GM12891 (cell line): ENCODE results near the gene OPN1SW.

Source experiments
- POLR2AphosphoS5 ChIP-seq: IDR thresholded peaks from 2 replicates; pipeline ENCODE4 v1.6.1; 2011; ENCODE audit warnings: low read depth, low read length, control low read depth
- TAF1 ChIP-seq: IDR thresholded peaks from 2 replicates; pipeline ENCODE4 v1.6.1; 2011; ENCODE audit warnings: low read depth, low read length, control low read depth

DNA sequence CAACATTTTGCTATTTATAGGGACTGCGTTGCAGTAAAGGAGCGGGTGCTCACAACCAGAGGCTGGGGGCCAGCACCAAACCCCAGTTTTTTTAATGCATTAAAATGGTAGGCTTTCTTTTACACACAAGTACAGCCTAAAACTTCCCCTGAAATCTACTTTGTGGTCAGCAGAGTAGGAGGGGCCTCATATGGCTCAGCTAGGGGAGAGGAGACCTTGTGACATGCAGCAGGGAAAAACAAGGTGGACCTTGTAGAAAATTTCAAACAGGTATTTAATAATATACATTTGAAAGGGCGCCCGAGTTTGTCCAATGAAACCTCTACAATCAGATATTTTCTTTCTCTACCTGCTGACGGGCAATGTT, 17.6 kb upstream of the OPN1SW start:
- TF ChIP-seq POLR2AphosphoS5 (no peak), TAF1 (no peak)
